Astrocyte (in vitro differentiated cells and primary cell): ENCODE results near the gene CEACAM16. TPM values are rescaled to one million over a fixed set of nuclear protein-coding genes. Genes with fewer than 3 reads are reported as not detected.

ENCODE experiments used
- DNase-seq: peaks from one replicate; pipeline ENCODE4 v3.0.0-alpha.2; 2010; ENCODE audit warnings: low read depth
- FAIRE-seq: peaks from 2 replicates; lab custom pipeline; 2011; peaks lifted over from hg19 to GRCh38; lab: Jason Lieb, UNC
- H2AFZ ChIP-seq: 2 replicates; pipeline ENCODE4 v1.6.0; 2012; ENCODE audit warnings: low read depth, low read length, inconsistent platforms
- H3K27ac ChIP-seq: 2 replicates; pipeline ENCODE4 v1.5.1; 2011; ENCODE audit warnings: low read depth, low read length, inconsistent platforms
- H3K27me3 ChIP-seq: 2 replicates; pipeline ENCODE4 v1.6.0; 2011; ENCODE audit warnings: low read length, inconsistent platforms; ENCODE audit not compliant: insufficient read depth
- H3K36me3 ChIP-seq: 2 replicates; pipeline ENCODE4 v1.5.1; 2011; ENCODE audit warnings: low read length, inconsistent platforms; ENCODE audit not compliant: insufficient read depth
- H3K4me1 ChIP-seq: 2 replicates; pipeline ENCODE4 v1.5.1; 2011; ENCODE audit warnings: low read length, inconsistent platforms; ENCODE audit not compliant: insufficient read depth
- H3K4me2 ChIP-seq: 2 replicates; pipeline ENCODE4 v1.6.0; 2012; ENCODE audit warnings: low read length, inconsistent platforms
- H3K4me3 ChIP-seq: 2 replicates; pipeline ENCODE4 v1.5.1; 2011; ENCODE audit warnings: low read depth, mild to moderate bottlenecking, low read length, inconsistent platforms; ENCODE audit not compliant: insufficient read depth
- H3K79me2 ChIP-seq: 2 replicates; pipeline ENCODE4 v1.6.0; 2012; ENCODE audit warnings: mild to moderate bottlenecking, low read length, inconsistent platforms; ENCODE audit not compliant: insufficient read depth
- H3K9ac ChIP-seq: 2 replicates; pipeline ENCODE4 v1.6.0; 2012; ENCODE audit warnings: mild to moderate bottlenecking, low read length, inconsistent platforms
- H3K9me3 ChIP-seq: 2 replicates; pipeline ENCODE4 v1.5.1; 2012; ENCODE audit warnings: low read depth, mild to moderate bottlenecking, low read length, inconsistent platforms; ENCODE audit not compliant: insufficient read depth
- H4K20me1 ChIP-seq: 2 replicates; pipeline ENCODE4 v1.6.0; 2012; ENCODE audit warnings: low read length, inconsistent platforms; ENCODE audit not compliant: insufficient read depth
- H3K27ac Mint-ChIP-seq: one replicate; pipeline ENCODE4 v1.8.0; 2021; ENCODE audit warnings: mild to moderate bottlenecking, mixed read lengths; ENCODE audit not compliant: unreplicated experiment
- H3K27me3 Mint-ChIP-seq: one replicate; pipeline ENCODE4 v1.8.0; 2021; ENCODE audit warnings: low read depth, mixed read lengths; ENCODE audit not compliant: unreplicated experiment
- H3K36me3 Mint-ChIP-seq: one replicate; pipeline ENCODE4 v1.8.0; 2021; ENCODE audit warnings: low read depth, mixed read lengths; ENCODE audit not compliant: unreplicated experiment
- H3K4me1 Mint-ChIP-seq: one replicate; pipeline ENCODE4 v1.8.0; 2021; ENCODE audit warnings: low read depth, mixed read lengths; ENCODE audit not compliant: unreplicated experiment
- H3K4me3 Mint-ChIP-seq: one replicate; pipeline ENCODE4 v1.8.0; 2021; ENCODE audit warnings: mild to moderate bottlenecking, moderate library complexity, mixed read lengths; ENCODE audit not compliant: unreplicated experiment
- H3K9me3 Mint-ChIP-seq: one replicate; pipeline ENCODE4 v1.8.0; 2021; ENCODE audit warnings: mild to moderate bottlenecking, mixed read lengths; ENCODE audit not compliant: unreplicated experiment
- EZH2 ChIP-seq: IDR thresholded peaks from 2 replicates; pipeline ENCODE4 v1.6.1; 2012; ENCODE audit warnings: mild to moderate bottlenecking, low read length, inconsistent platforms; ENCODE audit not compliant: insufficient read depth
- total RNA-seq: library from RNA; stranded (reverse); gene quantifications from 2 replicates; pipeline ENCODE4 v1.2.1, GENCODE V29; 2021
- TF ChIP-seq, protein P1 (sequence below): IDR thresholded peaks from 2 replicates; pipeline ENCODE4 v1.5.1; 2011; ENCODE audit warnings: low read depth, mild to moderate bottlenecking, inconsistent platforms, low read length, moderate library complexity; ENCODE audit not compliant: insufficient read depth

CEACAM16 gene
- total RNA-seq, 1 donor from 2014 or later, result 0.14 TPM

GRCh38 chr19:44756089-44756562 lies 57.2 kb downstream of the CEACAM16 start:
- H3K4me1 Mint-ChIP-seq, result peaks cover 33% of the 10 kb centered on the region
- no peaks in the 10 kb centered on the region for H3K27me3 ChIP-seq
- peaks cover 59% of the 10 kb centered on the region for H3K4me1 ChIP-seq
- no peaks in the 10 kb centered on the region for H3K9me3 Mint-ChIP-seq
- no peak overlapping the region for H3K27ac ChIP-seq
- FAIRE-seq (no peak), DNase-seq (no peak)
- H3K36me3 ChIP-seq, result peaks cover 11% of the 10 kb centered on the region
- no peak overlapping the region for H3K4me2 ChIP-seq
- peaks cover 17% of the 10 kb centered on the region for H3K79me2 ChIP-seq
- H2AFZ ChIP-seq, result no peak overlapping the region
- H3K4me3 ChIP-seq, result no peak overlapping the region
- H3K4me3 Mint-ChIP-seq, result no peak overlapping the region
- TF ChIP-seq, protein P1, sequence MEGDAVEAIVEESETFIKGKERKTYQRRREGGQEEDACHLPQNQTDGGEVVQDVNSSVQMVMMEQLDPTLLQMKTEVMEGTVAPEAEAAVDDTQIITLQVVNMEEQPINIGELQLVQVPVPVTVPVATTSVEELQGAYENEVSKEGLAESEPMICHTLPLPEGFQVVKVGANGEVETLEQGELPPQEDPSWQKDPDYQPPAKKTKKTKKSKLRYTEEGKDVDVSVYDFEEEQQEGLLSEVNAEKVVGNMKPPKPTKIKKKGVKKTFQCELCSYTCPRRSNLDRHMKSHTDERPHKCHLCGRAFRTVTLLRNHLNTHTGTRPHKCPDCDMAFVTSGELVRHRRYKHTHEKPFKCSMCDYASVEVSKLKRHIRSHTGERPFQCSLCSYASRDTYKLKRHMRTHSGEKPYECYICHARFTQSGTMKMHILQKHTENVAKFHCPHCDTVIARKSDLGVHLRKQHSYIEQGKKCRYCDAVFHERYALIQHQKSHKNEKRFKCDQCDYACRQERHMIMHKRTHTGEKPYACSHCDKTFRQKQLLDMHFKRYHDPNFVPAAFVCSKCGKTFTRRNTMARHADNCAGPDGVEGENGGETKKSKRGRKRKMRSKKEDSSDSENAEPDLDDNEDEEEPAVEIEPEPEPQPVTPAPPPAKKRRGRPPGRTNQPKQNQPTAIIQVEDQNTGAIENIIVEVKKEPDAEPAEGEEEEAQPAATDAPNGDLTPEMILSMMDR, result no peak
- no peak for TF ChIP-seq EZH2
- H3K27me3 Mint-ChIP-seq, result no peaks in the 10 kb centered on the region
- H4K20me1 ChIP-seq, result peaks cover 49% of the 10 kb centered on the region
- no peak overlapping the region for H3K27ac Mint-ChIP-seq
- no peaks in the 10 kb centered on the region for H3K9me3 ChIP-seq
- peaks cover 7% of the 10 kb centered on the region for H3K36me3 Mint-ChIP-seq
- H3K9ac ChIP-seq, result no peak overlapping the region

GRCh38 chr19:44757057-44757734 lies 58.2 kb downstream of the CEACAM16 start:
- no peaks in the 10 kb centered on the region for H3K27me3 ChIP-seq
- peak overlapping the region; percentile 45 for H3K27ac ChIP-seq
- peaks cover 11% of the 10 kb centered on the region for H3K36me3 ChIP-seq
- H3K27me3 Mint-ChIP-seq, result no peaks in the 10 kb centered on the region
- peaks cover 33% of the 10 kb centered on the region for H3K4me1 Mint-ChIP-seq
- no peaks in the 10 kb centered on the region for H3K9me3 Mint-ChIP-seq
- H3K4me2 ChIP-seq, result peak overlapping the region; percentile 90
- DNase-seq (peak; percentile 72), FAIRE-seq (no peak)
- peaks cover 42% of the 10 kb centered on the region for H4K20me1 ChIP-seq
- TF ChIP-seq, protein P1, result no peak
- TF ChIP-seq EZH2, result no peak
- peak overlapping the region; percentile 91 for H3K27ac Mint-ChIP-seq
- H3K4me3 Mint-ChIP-seq, result peak overlapping the region; percentile 91
- H3K36me3 Mint-ChIP-seq, result peaks cover 7% of the 10 kb centered on the region
- H3K9me3 ChIP-seq, result no peaks in the 10 kb centered on the region
- H2AFZ ChIP-seq, result peak overlapping the region; percentile 48
- peak overlapping the region; percentile 66 for H3K9ac ChIP-seq
- peak overlapping the region; percentile 63 for H3K4me3 ChIP-seq
- peaks cover 13% of the 10 kb centered on the region for H3K79me2 ChIP-seq
- H3K4me1 ChIP-seq, result peaks cover 59% of the 10 kb centered on the region
